SK-N-SH (cell line): ENCODE measurements around the gene REPS2. TPM values are rescaled to one million over a fixed set of nuclear protein-coding genes. Genes with fewer than 3 reads are reported as not detected.

Source experiments
- CTCF ChIA-PET: fragments of 300-600, 350-600 bp; formaldehyde crosslinking; extraction: SDS; loops from one replicate; lab custom pipeline; 2021; lab: Yijun Ruan, JAX
- POLR2A ChIA-PET: fragments of 350-600 bp; sonication (Branson Sonifier 250); formaldehyde crosslinking; extraction: SDS; loops from one replicate; lab custom pipeline; 2020; ENCODE audit warnings: antibody characterized with exemption, inconsistent platforms; lab: Yijun Ruan, JAX
- DNase-seq: peaks from one replicate; pipeline ENCODE4 v3.0.0; 2012
- H2AFZ ChIP-seq: fragments of 200-600 bp; sonication (generic); 2 replicates; pipeline ENCODE4 v1.8.1; 2016; ENCODE audit warnings: antibody characterized with exemption, mild to moderate bottlenecking, low read depth
- H3F3A ChIP-seq: fragments of 200-600 bp; sonication (generic); replicated peaks from 2 replicates; pipeline ENCODE3; 2016; ENCODE audit warnings: antibody characterized with exemption, mild to moderate bottlenecking; ENCODE audit not compliant: insufficient read depth
- H3K27ac ChIP-seq, 2 experiments: fragments of 200-500 bp in 1 of 2; fragments of 200-600 bp in 1 of 2; sonication (Bioruptor generic) in 1 of 2; sonication (generic), shearing (Covaris generic) in 1 of 2; 2 replicates each; pipeline versions ENCODE4 v1.5.1 to v1.6.1; 2014 to 2016; ENCODE audit warnings: low read depth in 2 of 2, inconsistent platforms in 1 of 2, low read length in 1 of 2, mild to moderate bottlenecking in 1 of 2, mixed read lengths in 1 of 2
- H3K27me3 ChIP-seq: fragments of 200-600 bp; sonication (generic), shearing (Covaris generic); 2 replicates; pipeline ENCODE4 v1.6.1; 2016; ENCODE audit warnings: mixed run types; ENCODE audit not compliant: insufficient read depth
- H3K36me3 ChIP-seq, 2 experiments: fragments of 200-500 bp in 1 of 2; fragments of 200-600 bp in 1 of 2; sonication (Bioruptor generic) in 1 of 2; sonication (generic) in 1 of 2; replicated peaks in 1 of 2; 2 replicates each; pipeline versions ENCODE3 to v1.5.1; 2014 to 2016; ENCODE audit warnings: low read length in 1 of 2, mild to moderate bottlenecking in 1 of 2; ENCODE audit not compliant: insufficient read depth in 2 of 2, control insufficient read depth in 1 of 2
- H3K4me1 ChIP-seq, 2 experiments: fragments of 200-500 bp in 1 of 2; fragments of 200-600 bp in 1 of 2; sonication (Bioruptor generic) in 1 of 2; sonication (generic), shearing (Covaris generic) in 1 of 2; 2 replicates each; pipeline versions ENCODE4 v1.5.1 to v1.6.1; 2014 to 2016; ENCODE audit warnings: low read depth in 1 of 2, low read length in 1 of 2, mixed run types in 1 of 2; ENCODE audit not compliant: insufficient read depth in 2 of 2, control insufficient read depth in 1 of 2
- H3K4me2 ChIP-seq: fragments of 200-600 bp; sonication (generic), shearing (Covaris generic); 2 replicates; pipeline ENCODE4 v1.6.1; 2017; ENCODE audit warnings: mixed run types
- H3K4me3 ChIP-seq, 2 experiments: fragments of 200-500 bp in 1 of 2; fragments of 200-600 bp in 1 of 2; sonication (Bioruptor generic) in 1 of 2; sonication (generic), shearing (Covaris generic) in 1 of 2; 2 replicates each; pipeline versions ENCODE4 v1.5.1 to v1.8.1; 2014 to 2016; ENCODE audit warnings: low read depth in 2 of 2, inconsistent platforms in 1 of 2, low read length in 1 of 2, mild to moderate bottlenecking in 1 of 2, mixed read lengths in 1 of 2, moderate library complexity in 1 of 2
- H3K79me2 ChIP-seq: fragments of 200-600 bp; sonication (generic); 2 replicates; pipeline ENCODE4 v1.8.1; 2017; ENCODE audit warnings: mild to moderate bottlenecking; ENCODE audit not compliant: insufficient read depth
- H3K9ac ChIP-seq: fragments of 200-600 bp; sonication (generic); 2 replicates; pipeline ENCODE4 v1.6.1; 2017; ENCODE audit warnings: mixed run types
- H3K9me2 ChIP-seq: fragments of 200-600 bp; sonication (generic); 2 replicates; pipeline ENCODE4 v1.6.1; 2017; ENCODE audit warnings: mixed run types
- H3K9me3 ChIP-seq: fragments of 200-600 bp; sonication (generic); 2 replicates; pipeline ENCODE4 v1.6.1; 2017; ENCODE audit warnings: mixed run types, mild to moderate bottlenecking, moderate library complexity
- H4K20me1 ChIP-seq: fragments of 200-600 bp; sonication (generic); 2 replicates; pipeline ENCODE4 v1.6.1; 2017; ENCODE audit warnings: mild to moderate bottlenecking, mixed run types; ENCODE audit not compliant: insufficient read depth
- CHD2 ChIP-seq: fragments of 150-350 bp; IDR thresholded peaks from 2 replicates; pipeline ENCODE4 v1.6.1; 2018; ENCODE audit warnings: low read length; ENCODE audit not compliant: partially characterized antibody
- CTCF ChIP-seq: fragments of 200-600 bp; sonication (generic); IDR thresholded peaks from 2 replicates; pipeline ENCODE4 v1.6.1; 2017; ENCODE audit warnings: antibody characterized with exemption, mild to moderate bottlenecking, moderate library complexity
- ELF1 ChIP-seq: IDR thresholded peaks from 2 replicates; pipeline ENCODE4 v1.4.0; 2012
- EP300 ChIP-seq, 2 experiments: IDR thresholded peaks; 2 replicates each; pipeline versions ENCODE4 v1.4.0 to v1.6.1; 2012; ENCODE audit warnings: borderline replicate concordance in 1 of 2, low read depth in 1 of 2, low read length in 1 of 2
- FOSL2 ChIP-seq: IDR thresholded peaks from 2 replicates; pipeline ENCODE4 v1.4.0; 2012; ENCODE audit warnings: low read depth, mild to moderate bottlenecking, moderate library complexity, borderline replicate concordance
- FOXJ3 ChIP-seq: sonication (generic); formaldehyde crosslinking; IDR thresholded peaks from 2 replicates; pipeline ENCODE4 v1.5.1; 2020; ENCODE audit warnings: mild to moderate bottlenecking, missing genetic modification reagents
- IRF3 ChIP-seq: fragments of 150-350 bp; IDR thresholded peaks from 2 replicates; pipeline ENCODE4 v1.6.1; 2016; ENCODE audit warnings: mild to moderate bottlenecking, low read depth, low read length
- MEF2A ChIP-seq: IDR thresholded peaks from 2 replicates; pipeline ENCODE4 v1.4.0; 2012; ENCODE audit warnings: low read depth, borderline replicate concordance
- MXI1 ChIP-seq: IDR thresholded peaks from 2 replicates; pipeline ENCODE4 v1.6.1; 2012; ENCODE audit warnings: mild to moderate bottlenecking, low read depth, low read length, improper control_type of control experiment
- NFIC ChIP-seq: IDR thresholded peaks from 2 replicates; pipeline ENCODE4 v1.4.0; 2012; ENCODE audit warnings: borderline replicate concordance
- NRF1 ChIP-seq: IDR thresholded peaks from 2 replicates; pipeline ENCODE4 v1.6.1; 2012; ENCODE audit warnings: low read depth, mild to moderate bottlenecking, low read length
- RCOR1 ChIP-seq: fragments of 150-350 bp; IDR thresholded peaks from 2 replicates; pipeline ENCODE4 v1.6.1; 2017; ENCODE audit warnings: antibody characterized with exemption, low read length
- REST ChIP-seq: IDR thresholded peaks from 2 replicates; pipeline ENCODE4 v1.6.1; 2012; ENCODE audit warnings: mild to moderate bottlenecking, low read depth, low read length, moderate library complexity
- RXRA ChIP-seq: IDR thresholded peaks from 2 replicates; pipeline ENCODE4 v1.4.0; 2012; ENCODE audit warnings: low read depth, mild to moderate bottlenecking, borderline replicate concordance
- SIN3A ChIP-seq: IDR thresholded peaks from 2 replicates; pipeline ENCODE4 v1.6.1; 2012; ENCODE audit warnings: low read depth, mild to moderate bottlenecking, low read length, moderate library complexity, borderline replicate concordance
- TAF1 ChIP-seq: IDR thresholded peaks from 2 replicates; pipeline ENCODE4 v1.6.1; 2012; ENCODE audit warnings: low read depth, mild to moderate bottlenecking, low read length, moderate library complexity, borderline replicate concordance
- TCF12 ChIP-seq: IDR thresholded peaks from 2 replicates; pipeline ENCODE4 v1.4.0; 2012
- USF2 ChIP-seq: fragments of 150-350 bp; IDR thresholded peaks from 2 replicates; pipeline ENCODE4 v1.6.1; 2017; ENCODE audit warnings: antibody characterized with exemption, low read length, low read depth, borderline replicate concordance
- YY1 ChIP-seq: IDR thresholded peaks from 2 replicates; pipeline ENCODE4 v1.4.0; 2012; ENCODE audit warnings: low read depth, mild to moderate bottlenecking
- WGBS: methylation state at CpG from one replicate; pipeline ENCODE4 v1.1.6; 2017; ENCODE audit warnings: low lambda C conversion rate; 5-methylcytosine and 5-hydroxymethylcytosine counted together
- polyA plus RNA-seq, 3 experiments: library from polyadenylated mRNA; depleted of rRNA; stranded (reverse); fragments of >200 nt; gene quantifications; 2 replicates each; pipeline ENCODE4 v1.2.3, GENCODE V29; 2012

Gene REPS2
- polyA plus RNA-seq, 1 of the 3 experiments (the other 2 are of a cell fraction): 0.62 TPM

- Histone ChIP-seq H3K4me3 (no peak overlapping the region), H3K4me2 (no peak overlapping the region), H3K9ac (no peak overlapping the region), H3K36me3 (no peaks in the 10 kb centered on the region), H3K9me3 (no peaks in the 10 kb centered on the region), H3K27ac (no peak overlapping the region), H3F3A (no peaks in the 10 kb centered on the region), H4K20me1 (no peaks in the 10 kb centered on the region), H3K79me2 (no peaks in the 10 kb centered on the region), H2AFZ (no peak overlapping the region), H3K4me1 (peaks cover 3 to 6% of the 10 kb centered on the region in 2 experiments; a peak in 2 of 4 replicates)
- WGBS: 16% methylated on average over 2 of the region's 3 CpGs
- DNase-seq: no peak
- POLR2A ChIA-PET: no interaction called here
- CTCF ChIA-PET: interaction anchor here (0.7 to 2.7 kb wide), 3 partner anchors 10 to 176 kb away, joined by 3 to 11 read pairs (median 7); no protein-coding TSS in a partner anchor
- no peak for TF ChIP-seq SIN3A
- no peak for TF ChIP-seq MEF2A
- TF ChIP-seq CTCF: no peak
- no peak for TF ChIP-seq MXI1
- TF ChIP-seq FOSL2: no peak
- no peak for TF ChIP-seq TAF1
- no peak for TF ChIP-seq ELF1
- no peak for TF ChIP-seq RXRA
- no peak for TF ChIP-seq CHD2
- TF ChIP-seq, all 33 proteins: peak for 0
- H3K27me3 ChIP-seq: no peaks in the 10 kb centered on the region; the same call in 1 of the 2 replicates
- no peaks in the 10 kb centered on the region for H3K9me2 ChIP-seq
Measured at GRCh38 chrX:17072721-17073230, 126.3 kb downstream of the REPS2 start.

GRCh38 chrX:17075004-17075403, 128.5 kb downstream of the REPS2 start:
- H3K27me3 ChIP-seq: no peaks in the 10 kb centered on the region; the same call in 1 of the 2 replicates
- H3K4me2 ChIP-seq: no peak overlapping the region
- H3K9me2 ChIP-seq: no peaks in the 10 kb centered on the region
- H3K36me3 ChIP-seq: no peaks in the 10 kb centered on the region
- H3K79me2 ChIP-seq: no peaks in the 10 kb centered on the region
- ChIA-PET CTCF (interaction anchor here (1.3 kb wide), 1 partner anchor 29 kb away, joined by 5 read pairs; no protein-coding TSS in a partner anchor), POLR2A (no interaction called here)
- no peaks in the 10 kb centered on the region for H4K20me1 ChIP-seq
- no peaks in the 10 kb centered on the region for H3K9me3 ChIP-seq
- H3K4me1 ChIP-seq: peaks cover 8 to 14% of the 10 kb centered on the region in 2 experiments; a peak in 3 of 4 replicates
- H3F3A ChIP-seq: peaks cover 13% of the 10 kb centered on the region
- no peak overlapping the region; a peak in 1 of 4 replicates for H3K27ac ChIP-seq
- H3K9ac ChIP-seq: no peak overlapping the region
- 51% methylated on average over 2 of the region's 2 CpGs for WGBS
- DNase-seq: no peak
- no peak overlapping the region for H2AFZ ChIP-seq
- no peak overlapping the region for H3K4me3 ChIP-seq
- TF ChIP-seq USF2 (no peak), EP300 (IDR thresholded peaks at IDR 0.05; ENCODE audit: borderline replicate concordance in 1 of 2, low read depth in 1 of 2, low read length in 1 of 2) (no peak), NFIC (no peak), IRF3 (no peak), RXRA (no peak), CHD2 (no peak), TAF1 (no peak), RCOR1 (no peak), TCF12 (no peak), FOSL2 (no peak), YY1 (no peak), REST (no peak), NRF1 (no peak), FOXJ3 (CRISPR knock-in tag) (no peak), MXI1 (no peak), SIN3A (no peak), ELF1 (no peak)
